NCI-H748 (cell line): Measurements from ENCODE around the gene SUDS3.

ENCODE experiments used
- DNase-seq: peaks from one replicate; lab custom pipeline; 2025; ENCODE audit not compliant: unreplicated experiment; lab: John Stamatoyannopoulos, UW

The SUDS3 gene

DNA sequence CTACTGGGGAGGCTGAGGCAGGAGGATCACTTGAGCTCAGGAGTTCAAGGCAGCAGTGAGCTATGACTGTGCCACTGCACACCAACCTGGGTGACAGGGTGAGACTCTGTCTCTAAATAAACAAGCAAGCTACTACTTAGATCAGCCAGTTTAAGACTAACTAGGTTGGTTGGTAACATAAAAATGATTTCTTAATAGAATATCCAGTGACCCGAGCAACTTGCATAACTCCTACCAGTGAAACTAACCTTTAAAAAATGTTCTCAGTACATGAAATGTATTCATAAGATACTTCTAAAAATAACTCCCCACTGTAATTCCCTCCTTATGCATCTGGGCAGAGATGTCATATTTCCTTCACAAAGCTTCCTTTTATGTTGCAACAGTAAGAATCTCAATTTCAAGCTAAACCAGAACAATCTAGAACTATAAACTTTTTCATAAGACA lies 19.5 kb upstream of the SUDS3 start:
- DNase-seq: no peak

DNA sequence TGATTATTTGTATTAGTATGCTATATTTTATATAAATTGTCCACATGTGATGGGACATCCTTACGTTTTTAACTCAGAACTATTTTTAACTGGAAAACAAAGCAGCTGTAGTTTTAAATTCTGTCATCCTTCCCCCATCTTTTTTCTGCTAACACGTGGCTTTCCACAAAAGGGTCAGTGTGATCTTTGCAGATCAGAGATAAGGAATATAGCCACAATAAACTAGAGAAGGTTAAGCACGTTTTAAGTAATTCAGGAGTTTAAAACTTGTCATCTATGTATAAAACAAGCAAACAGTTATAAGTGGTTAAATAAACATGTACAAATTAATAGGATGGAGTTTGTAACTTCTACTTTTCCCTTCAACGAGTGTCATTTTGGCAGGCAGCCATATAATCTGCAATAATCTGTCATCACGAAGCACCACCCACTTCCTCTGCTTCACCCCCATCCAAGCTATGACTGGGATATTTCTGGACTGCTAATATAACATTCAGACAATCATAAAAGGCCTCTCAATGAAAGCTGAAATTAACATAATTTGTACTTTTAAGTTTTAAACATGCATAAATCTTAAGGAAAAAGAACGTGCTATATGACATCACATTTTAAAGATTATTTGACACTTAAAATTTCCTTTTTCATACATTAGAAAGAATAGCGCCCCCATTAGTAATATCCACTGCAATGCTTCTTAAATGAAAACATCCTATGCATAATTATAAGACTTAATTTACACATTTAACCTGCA lies 18.9 kb upstream of the SUDS3 start:
- peak; percentile 12 for DNase-seq

DNA sequence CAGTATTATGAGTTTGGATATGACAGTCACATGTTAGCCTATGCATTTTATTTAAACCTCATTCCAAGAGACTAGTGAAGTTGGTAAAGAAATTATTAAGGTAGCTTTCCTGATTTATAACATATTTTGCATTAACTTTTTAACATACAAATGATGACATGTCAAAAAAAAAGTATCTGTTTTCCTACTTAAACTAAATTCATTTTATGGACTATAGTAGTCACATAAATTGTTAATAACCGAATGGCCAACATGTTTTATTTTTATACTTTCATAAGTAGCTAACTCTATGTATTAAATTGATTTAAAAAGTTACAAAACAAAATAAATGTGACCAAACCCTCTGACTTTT lies 18.4 kb upstream of the SUDS3 start:
- no peak for DNase-seq

DNA sequence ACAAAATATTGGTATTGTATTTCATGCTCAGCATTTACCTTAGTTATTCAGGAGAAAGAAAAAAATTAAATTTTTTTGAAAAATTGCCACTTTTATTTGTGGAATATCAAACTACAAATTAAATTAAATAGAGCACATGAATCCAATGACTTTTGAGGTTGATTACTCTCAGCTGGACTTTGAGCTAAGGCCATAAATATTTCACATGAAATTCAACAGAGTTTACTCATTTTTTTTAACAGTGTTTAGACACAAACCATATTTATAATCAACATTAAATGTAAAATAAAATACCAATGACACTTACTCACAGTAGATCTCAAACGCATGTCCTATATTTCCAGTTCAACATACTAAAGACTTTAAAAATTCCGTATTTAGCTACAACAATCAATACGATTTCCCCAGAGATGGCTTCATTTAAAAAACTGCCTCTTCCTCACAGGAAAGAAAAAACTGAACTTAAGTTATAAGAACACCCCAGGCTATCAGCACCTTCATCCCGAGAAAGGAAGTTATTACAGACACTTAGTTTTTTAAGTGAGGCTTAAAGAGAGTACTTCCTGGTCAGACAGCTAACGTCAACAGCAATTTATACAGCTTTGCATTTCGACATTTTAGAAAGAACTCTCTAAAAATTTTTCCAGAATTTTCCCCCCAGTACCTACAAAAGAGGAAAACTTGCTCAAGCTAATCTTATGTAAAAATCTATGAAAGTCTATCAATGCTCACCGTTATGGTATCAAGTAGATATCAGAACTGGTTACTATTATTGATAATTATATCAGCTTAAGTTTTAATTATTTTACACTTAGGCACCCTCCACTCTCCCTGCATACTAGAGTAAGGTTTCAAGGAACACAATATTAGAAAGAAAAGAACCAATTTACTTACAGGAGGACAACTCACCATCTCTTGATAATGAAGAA lies 17.5 kb upstream of the SUDS3 start:
- DNase-seq: no peak

DNA sequence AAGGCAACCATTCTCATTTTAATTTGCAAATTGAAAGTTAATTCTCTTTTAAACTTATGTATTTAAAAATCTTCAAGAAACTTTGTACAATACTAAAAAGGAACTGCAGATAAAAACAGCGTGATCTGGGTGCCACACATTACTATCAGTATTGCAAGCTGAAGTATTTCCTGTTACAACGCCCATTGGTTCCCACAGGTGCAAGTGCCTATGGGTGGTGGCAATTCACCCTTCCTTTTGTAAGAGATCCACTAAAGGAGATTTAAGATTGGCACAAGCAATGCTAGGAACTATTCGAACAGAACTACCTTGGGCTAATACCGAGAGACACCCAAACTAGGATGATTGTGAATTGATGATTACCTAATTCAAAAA lies 16.8 kb upstream of the SUDS3 start:
- no peak for DNase-seq

DNA sequence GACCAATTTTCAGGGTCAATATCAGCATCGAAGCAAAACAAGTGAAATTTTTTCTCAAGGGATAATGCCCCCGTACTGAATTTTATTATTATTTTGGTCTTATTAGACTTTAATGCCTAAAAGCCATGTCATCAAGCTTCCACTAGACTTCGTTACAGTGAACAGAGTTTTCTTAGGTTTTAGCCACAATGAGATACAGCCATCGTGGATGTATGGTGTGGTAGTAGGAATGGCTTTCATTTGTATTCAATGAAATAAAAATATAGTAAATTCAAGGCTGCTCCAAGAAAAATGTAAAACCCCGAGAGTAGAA lies 15.3 kb upstream of the SUDS3 start:
- DNase-seq: no peak

DNA sequence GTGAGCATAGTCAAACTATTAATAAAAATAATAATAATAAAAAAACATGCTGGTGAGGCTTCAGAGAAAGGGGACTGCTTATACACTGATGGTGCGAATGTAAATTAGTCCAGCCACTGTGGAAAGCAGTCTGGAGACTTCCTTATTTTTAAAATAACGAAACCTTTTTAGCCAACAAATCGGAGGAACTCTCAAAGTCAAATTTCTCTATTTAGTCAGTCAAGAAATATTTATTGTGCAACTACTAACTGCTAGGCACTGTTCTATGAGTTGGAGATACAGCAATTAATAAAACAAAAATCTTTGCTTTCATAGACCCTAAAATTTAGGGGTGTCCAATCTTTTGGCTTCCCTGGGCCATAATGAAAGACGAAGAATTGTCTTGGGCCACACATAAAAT lies 14.5 kb upstream of the SUDS3 start:
- DNase-seq: no peak

DNA sequence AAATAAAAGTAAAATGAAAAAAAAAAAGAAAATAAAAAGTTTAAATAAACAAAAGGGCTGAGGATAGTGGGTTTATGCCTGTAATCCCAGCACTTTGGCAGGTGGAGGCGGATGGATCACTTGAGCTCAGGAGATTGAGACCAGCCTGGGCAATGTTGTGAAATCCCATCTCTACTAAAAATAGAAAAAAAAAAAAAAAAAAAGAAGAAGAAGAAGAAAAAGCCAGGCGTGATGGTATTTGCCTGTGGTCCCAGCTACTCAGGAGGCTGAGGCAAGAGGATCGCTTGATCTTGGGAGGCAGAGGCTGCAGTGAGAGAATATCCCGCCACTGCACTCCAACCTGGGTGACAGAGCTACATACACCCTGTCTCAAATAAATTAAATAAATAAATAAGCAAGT lies 7.5 kb upstream of the SUDS3 start:
- no peak for DNase-seq

DNA sequence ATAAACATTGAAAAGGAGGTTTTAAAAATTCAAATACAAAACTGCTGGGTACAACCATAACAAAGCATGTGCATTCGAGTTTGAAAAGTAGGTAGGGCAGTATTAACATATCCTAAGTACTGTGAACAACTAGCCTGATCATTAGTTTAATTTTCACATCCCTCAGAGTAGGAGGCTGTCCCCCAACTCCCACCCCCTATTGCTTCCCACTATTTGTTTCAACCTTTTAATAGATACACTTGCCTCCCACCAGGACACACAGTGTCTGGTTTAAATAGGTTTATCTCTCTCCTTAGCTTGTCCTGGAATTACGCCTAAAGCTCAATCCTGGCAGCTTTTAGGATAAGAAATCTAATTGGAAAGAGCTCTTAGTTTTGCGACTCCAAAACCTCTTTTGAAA lies 5.8 kb upstream of the SUDS3 start:
- no peak for DNase-seq

DNA sequence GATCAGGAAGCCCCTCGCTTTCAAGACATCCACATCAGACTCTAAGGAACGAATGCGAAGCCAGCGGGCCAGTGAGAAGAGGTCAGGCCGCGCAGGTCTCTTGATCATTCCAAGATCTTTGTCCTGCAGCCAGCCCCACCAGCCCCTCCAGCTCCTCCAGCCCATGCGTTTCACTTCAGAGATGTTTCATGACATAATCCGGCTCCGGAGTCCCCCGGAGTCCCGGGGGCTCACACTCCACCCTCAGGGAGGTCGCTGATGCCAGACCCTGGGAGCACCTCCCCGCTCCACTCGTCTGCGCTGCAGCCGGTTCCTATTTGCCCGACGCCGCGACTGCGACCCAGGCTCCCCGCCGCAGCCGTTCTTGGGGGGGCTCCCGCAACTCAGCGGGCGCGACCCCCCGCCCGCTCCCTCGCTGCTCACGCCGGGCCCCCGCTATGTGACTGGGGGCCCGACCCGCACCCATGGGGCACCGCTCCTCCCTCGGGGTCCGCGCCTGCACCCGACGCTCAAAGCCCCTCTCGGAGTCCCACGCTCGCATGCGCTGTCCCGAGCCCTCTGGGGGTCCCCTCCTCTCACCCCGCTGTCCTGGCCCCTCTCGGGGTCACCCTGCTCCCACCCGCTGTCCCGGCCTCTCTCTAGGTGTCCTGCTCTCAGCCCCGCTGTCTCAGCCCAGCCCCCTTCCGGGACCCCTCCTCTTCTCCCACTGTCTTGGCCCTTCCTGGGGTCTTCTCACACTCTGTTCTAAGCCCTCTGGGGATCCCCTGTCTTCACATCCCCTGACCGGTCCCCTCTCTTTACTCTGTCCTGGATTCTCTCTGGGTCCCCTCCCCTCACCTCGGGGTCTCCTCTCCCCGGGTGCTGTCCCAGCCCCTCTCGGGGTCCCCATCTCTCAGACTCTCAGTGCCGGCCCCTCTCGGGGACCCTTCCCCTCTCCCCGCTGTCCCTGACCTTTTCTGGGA lies 4.8 kb upstream of the SUDS3 start:
- DNase-seq: no peak

DNA sequence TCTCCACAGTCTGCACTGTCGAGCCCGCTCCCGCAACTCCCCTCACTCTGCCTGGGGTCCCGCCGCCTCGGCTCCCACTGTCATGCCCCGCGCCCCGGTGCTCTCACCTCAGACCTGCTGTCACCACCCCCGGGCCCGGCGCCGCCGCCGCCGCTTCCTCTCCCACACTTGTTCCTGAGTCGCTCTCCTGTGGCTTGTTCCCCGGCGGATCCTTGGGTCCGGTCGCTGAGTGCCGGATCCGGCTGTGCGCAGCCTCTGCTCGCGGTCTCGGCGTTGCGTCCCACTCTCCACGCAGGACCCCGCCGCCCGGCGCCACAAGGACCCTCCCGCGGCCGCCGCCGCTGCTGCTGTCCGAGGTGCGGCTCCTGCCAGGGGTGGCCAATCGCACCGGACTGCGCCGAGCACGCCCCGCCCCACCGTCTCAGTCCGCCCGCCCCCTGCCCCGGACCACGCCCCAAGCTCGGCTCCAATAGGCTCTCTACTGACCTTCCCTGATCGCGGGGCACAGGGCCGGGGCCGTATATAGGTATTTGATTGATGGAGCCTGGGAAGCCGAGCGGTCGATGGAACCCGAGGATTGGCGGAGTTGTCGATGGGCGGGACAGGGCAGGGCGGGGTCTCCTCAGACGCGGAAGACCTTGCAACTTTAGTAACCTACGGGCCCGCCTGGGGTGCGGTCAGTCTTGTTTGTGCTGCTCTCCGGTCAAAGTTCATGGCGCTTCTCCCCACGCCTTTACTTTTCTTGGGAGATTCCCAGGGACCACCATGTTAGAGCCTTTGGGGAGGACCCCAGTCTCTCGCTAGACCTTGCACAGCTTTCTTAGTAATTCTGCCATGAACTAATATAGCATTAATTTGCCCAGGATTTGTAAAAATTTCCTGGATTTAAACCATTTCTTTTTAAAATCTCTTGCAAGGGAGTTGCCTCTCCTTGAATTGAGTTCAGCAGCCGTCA lies 3.5 kb upstream of the SUDS3 start, which contains the start of gene TAOK3:
TSS of gene TAOK3 (minus strand) at position 367 of the 955 bp plus-strand sequence. CDS start 117,340 bp downstream, outside the sequence.
- peak; percentile 98 for DNase-seq

DNA sequence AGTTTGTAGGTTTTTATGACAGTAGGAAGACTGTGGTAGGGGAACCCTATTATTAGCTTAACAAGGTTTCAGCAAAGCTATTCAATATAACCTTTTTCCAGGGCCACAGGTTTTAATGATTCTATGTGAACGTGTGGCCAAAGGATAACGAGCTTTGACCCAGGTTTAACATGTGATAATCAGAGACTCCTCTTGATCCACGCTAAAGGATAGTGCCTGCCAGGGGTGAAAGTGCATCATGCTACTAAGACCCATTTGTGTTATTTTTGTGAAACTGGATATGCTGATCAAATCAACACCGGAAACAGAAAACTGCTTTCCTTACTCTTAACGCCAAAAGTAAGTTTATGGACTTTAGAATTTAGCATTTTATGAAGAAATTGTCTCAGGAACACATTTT lies 2.7 kb upstream of the SUDS3 start:
- no peak for DNase-seq

DNA sequence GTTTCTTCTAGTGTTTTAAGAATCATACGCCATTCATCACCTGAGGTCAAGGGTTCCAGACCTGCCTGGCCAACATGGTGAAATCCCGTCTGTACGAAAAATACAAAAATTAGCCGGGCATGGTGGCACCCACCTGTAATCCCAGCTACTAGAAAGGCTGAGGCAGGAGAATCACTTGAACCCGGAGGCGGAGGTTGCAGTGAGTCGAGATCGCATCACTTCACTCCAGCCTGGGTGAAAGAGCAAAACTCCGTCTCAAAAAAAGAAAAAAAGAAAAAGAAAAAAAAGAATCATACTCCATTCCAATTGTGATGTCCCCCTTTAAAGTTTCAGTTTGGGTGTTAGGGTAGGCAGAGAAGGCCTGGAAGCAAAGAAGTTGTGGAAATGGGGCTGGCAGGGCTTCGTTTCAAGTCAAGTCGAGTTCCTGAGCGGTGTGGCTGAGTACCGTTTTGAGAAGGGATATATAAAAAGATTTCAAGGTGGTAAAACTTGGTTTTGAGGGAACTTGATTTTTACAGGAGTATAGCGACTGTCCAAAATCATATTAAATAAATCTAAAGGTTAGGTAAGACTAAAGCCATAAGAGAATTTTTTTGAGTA lies 2.1 kb upstream of the SUDS3 start:
- no peak for DNase-seq

DNA sequence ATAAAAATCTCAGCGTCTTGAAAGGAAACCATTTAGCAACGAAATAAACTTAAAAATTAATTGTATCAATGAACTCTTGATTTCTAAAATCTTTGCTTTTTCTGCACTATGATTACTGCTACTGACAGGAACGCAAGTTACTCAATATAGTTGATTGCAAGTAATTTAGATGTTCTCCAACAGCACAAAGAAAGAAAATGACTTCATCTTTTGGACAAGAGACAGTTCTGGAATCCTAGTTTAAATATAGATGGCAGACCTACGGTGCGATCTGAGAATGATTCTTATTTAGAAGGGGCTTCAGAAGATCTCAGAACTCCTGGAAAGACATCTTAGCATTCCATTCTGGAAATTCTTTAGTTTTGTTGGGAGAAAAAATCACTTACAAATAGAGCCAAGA lies 1.4 kb upstream of the SUDS3 start:
- DNase-seq: no peak

DNA sequence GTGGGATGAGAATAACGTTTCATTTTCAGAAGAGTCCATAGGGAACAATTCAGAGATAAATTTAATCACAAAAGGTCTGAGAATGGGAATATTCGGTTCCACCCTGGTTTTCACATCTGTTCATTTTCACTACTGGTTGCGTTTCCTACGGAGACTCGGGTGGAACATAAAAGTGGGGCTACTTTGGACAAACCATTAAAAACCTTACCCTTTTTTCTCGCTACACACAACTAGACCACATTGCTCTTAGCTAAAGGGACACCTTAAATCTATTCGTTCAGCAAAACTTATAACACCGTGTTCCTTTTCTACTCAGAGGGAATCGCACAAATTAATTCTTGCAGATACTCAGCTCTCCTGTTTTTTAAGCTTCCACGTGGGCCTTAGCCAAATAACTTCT lies 1.0 kb upstream of the SUDS3 start:
- DNase-seq: no peak

DNA sequence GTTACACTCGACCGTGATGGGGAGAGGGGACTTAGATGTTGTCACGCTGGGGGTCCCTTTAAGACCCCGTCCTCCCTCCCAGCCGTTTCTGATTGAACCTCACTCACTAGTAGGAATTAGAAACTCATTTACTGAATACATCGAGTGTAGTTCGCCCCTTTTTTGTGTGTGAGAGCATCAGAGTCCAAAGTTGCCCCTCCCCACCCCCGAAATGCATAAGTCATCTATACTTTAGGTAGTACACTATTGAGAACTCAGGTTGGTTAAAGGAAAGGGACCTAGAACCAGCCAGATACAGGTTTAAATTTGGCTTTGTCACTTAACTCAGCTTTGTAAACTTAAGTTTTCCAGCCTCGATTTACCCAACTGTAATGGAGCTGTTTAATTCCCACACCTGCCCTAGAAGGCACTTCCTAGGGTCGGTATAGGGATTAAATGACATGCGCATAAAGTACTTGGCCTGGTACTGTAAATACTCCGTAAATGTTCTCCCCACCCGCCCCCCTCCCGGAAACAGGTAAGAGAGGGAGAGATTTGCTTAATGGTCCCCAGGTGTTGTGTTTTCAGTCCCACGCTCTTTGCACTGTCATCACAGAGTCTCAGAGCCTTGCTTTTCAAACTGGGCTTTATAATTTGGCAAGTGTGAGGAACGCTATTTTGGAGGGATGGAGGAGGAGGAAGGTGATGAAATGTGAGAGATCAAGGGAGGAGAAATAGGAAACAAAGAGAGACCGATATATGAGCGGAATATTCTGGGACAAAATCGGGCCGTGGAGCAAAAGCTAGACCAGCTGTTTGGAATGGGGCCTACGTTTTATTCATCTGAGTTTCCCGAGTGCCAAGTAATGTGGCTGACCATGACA lies 897 bp downstream of the SUDS3 start:
- DNase-seq: peak; percentile 32

DNA sequence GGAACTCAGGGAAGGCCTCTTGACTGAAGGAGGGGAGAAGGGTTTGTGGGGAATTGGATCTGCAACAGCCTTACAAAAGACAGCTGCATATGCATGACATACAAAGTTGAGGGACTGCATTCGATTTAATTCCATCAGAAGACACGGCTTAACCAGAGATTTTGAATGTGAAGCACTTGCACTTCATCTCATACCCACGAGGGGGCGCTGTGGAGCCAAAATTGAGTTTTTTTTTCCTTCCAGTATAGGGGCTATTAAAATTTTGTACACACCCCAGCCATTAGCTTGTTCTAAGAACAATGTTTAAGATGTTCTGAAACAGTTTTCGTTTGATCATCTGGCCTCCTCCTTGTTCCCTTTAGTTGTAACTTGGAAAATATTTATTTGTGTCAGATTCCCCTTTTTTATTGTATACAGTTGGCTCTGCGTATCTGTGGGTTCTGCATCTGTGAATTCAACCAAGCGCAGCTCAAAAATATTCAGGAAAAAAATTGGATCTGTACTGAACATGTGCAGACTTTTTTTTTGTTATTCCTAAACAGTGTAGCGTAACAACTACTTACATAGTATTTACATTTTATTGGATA lies 1.6 kb downstream of the SUDS3 start:
- DNase-seq: peak; percentile 54

DNA sequence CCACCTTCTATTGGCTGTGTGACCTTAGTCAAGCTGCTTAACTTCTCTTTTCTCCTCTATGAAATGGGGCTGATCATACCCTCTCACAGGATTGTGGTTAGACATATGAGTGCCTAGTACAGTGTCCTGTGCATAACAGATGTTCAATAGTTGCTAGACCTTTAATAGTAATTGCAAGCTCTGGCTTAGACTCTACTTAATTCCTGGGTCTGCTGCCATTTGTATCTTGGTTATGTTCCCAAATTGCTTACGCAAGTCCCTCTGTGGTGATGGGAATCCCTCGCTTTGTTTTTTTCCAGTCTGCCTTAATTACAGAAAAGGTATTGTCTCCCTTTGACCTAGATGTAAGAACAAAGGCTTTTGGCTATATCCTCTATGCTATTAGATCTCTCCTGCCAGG lies 15.1 kb downstream of the SUDS3 start:
- DNase-seq: no peak
